GM18868 (cell line): Measurements from ENCODE around the gene MLXIP.
"Not testable (repeated sequence)": the region's sequence is repeated elsewhere in the genome, so short reads cannot be mapped to it uniquely, and the experiment has no call there.

ENCODE experiments used
- ATAC-seq: cut with Tn5 transposase; IDR thresholded peaks from one replicate; pipeline ENCODE4 v1.9.1; 2021; ENCODE audit warnings: mild to moderate bottlenecking, moderate library complexity; ENCODE audit not compliant: unreplicated experiment

Gene MLXIP

GRCh38 chr12:122051231-122051876 is 27.2 kb upstream of the MLXIP start:
- no peak for ATAC-seq

- ATAC-seq, result no peak
These were observed 26.3 kb upstream of the MLXIP start for GRCh38 chr12:122052285-122052684.

GRCh38 chr12:122054842-122055520 is 23.6 kb upstream of the MLXIP start:
- no peak for ATAC-seq

GRCh38 chr12:122056406-122056805 is 22.1 kb upstream of the MLXIP start:
- not testable (repeated sequence) for ATAC-seq

- no peak for ATAC-seq
These were observed 21.4 kb upstream of the MLXIP start for GRCh38 chr12:122057007-122057735.

- ATAC-seq, result no peak
These were observed 20.8 kb upstream of the MLXIP start for GRCh38 chr12:122057769-122058168.

- no peak for ATAC-seq
These were observed 19.9 kb upstream of the MLXIP start for GRCh38 chr12:122058549-122059149.

GRCh38 chr12:122059203-122059960 is 19.2 kb upstream of the MLXIP start:
- no peak for ATAC-seq

GRCh38 chr12:122060081-122060501 is 18.5 kb upstream of the MLXIP start:
- no peak for ATAC-seq

- ATAC-seq, result no peak
These were observed 17.3 kb upstream of the MLXIP start for GRCh38 chr12:122061253-122061652.

- ATAC-seq, result no peak
These were observed 15.5 kb upstream of the MLXIP start for GRCh38 chr12:122062832-122063693.

- no peak for ATAC-seq
These were observed 14.9 kb upstream of the MLXIP start for GRCh38 chr12:122063694-122064024.

GRCh38 chr12:122064025-122064777 is 14.4 kb upstream of the MLXIP start:
- no peak for ATAC-seq

- no peak for ATAC-seq
These were observed 13.6 kb upstream of the MLXIP start for GRCh38 chr12:122064780-122065588.

- no peak for ATAC-seq
These were observed 11.0 kb upstream of the MLXIP start for GRCh38 chr12:122067548-122067947.

GRCh38 chr12:122067966-122068365 is 10.6 kb upstream of the MLXIP start:
- peak; percentile 78 for ATAC-seq

- no peak for ATAC-seq
These were observed 6.3 kb upstream of the MLXIP start for GRCh38 chr12:122072031-122072970.
